GM10847 (cell line): ENCODE results near the gene GSTT2.
"Not testable (repeated sequence)": the region's sequence is repeated elsewhere in the genome, so short reads cannot be mapped to it uniquely, and the experiment has no call there.

Experiments
- POLR2A ChIP-seq: IDR thresholded peaks from 2 replicates; pipeline ENCODE4 v1.6.1; 2011; ENCODE audit not compliant: insufficient read length; ENCODE audit errors: extremely low read depth

Gene GSTT2

GRCh38 chr22:23979557-23980240, at the start of gene GSTT2:
TSS of gene GSTT2 (plus strand) at chr22:23980134.
- TF ChIP-seq POLR2A = not testable (repeated sequence)

DNA sequence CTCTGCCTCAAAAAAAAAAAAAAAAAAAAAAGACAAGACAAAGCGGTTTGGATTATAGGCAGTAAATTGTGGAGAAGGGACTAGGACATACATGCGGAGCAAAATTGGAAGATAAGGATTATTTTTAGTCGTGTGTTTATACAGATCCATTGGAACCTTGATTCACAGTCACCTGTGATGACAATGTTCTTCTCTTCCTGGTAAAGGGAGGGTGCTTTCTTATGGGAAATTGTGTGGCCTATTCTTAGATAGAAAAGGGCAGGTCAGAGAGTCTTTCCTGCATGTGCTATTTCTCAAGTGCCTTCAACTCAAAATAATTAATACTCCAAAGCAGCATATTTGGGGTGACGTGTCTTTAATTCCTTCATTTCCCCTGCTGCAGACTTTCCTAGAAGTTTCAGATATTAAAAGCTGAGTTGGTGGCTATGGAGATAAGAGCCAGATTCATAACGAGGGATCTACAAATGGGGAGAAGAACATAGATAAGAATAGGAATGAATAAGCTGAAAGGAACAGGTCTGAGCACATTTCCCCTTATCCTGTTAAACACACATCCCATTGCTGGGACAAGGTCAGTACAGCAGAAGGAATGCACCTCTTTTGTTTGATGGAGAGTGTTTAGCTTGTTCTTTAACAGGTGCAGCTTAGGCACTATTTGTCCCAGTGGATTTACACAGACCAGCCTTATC, 41.5 kb upstream of the GSTT2 start:
- TF ChIP-seq POLR2A = no peak

DNA sequence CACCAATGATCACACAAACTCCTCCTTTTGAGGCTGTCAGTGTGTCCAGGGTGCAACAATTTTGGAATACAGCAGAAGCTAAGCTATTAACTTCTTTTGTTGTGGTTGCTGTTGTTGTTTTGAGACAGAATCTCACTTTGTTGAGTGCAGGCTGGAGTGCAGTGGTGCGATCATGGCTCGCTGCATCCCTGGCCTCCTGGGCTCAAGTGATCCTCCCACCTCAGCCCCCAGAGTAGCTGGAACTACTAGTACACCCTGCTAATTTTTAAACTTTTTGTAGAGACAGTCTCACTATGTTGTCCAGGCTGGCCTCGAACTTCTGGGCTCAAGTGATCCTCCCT, 40.9 kb upstream of the GSTT2 start:
- no peak for TF ChIP-seq POLR2A

DNA sequence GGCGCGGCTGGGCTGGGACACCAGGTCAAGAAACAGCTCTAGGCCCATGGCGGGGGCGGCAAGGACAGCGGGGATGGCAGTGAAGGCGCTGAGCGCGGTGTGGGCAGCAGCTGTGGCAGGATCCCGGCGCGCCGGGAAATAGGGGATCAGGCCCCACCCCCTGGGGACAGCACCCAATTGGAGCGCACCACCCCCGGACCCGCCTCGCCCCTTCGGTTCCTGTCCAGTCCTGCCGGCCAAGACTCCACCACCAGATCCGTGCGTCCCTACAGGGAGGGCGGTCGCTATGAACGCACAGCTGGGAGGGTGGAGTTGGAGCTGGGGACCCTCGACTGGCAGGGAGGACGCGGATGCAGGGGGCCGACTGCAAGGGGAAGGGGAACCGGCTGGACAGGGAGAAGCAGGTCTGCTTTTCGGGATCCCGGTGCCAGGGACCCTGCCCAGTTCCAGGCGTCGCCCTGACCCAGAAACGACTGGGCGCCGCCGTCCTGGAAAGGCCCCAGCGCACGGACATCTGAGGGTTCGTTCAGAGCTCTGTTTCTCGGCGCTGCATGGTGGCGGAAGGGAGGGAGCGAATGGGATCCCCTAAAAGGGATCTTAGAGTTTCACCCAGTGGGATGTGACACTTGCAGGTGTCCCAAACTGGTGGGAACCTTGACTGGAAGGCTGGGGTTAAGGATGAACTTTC, 18.7 kb upstream of the GSTT2 start, which contains the start of gene GSTT2B:
GSTT2B (minus strand) TSS at position 112 of the 688 bp plus-strand sequence; CDS start at position 48, 64 bp downstream.
- not testable (repeated sequence) for TF ChIP-seq POLR2A

- not testable (repeated sequence) for TF ChIP-seq POLR2A
Observed at GRCh38 chr22:23966568-23966967, 13.4 kb upstream of the GSTT2 start, which contains the start of gene DDTL. TSS of gene DDTL (plus strand) at chr22:23966888. CDS start at chr22:23966915, 27 bp downstream.

DNA sequence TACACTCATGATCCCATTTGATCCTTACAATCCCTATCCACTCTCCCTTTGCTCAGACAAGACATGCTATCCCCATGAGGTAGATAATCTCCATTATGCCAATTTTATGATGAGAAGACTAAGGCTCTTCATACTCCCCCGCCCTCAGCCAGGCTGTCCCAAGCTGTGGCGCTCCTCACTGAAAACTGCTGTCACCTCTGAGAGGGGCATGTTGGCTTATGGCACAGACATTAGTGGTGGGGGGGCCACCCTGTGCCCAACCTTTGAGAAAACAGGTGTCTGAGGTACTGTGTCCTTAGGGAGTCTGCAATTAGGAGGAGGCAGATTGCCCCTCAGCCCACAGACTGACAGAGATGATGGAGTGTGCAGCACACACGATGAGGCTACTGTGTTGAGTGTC, 10.9 kb upstream of the GSTT2 start:
- no peak for TF ChIP-seq POLR2A

GRCh38 chr22:23970201-23970641, 9.7 kb upstream of the GSTT2 start:
- TF ChIP-seq POLR2A = no peak

- TF ChIP-seq POLR2A = no peak
Observed at GRCh38 chr22:23970816-23971486, 9.0 kb upstream of the GSTT2 start.

DNA sequence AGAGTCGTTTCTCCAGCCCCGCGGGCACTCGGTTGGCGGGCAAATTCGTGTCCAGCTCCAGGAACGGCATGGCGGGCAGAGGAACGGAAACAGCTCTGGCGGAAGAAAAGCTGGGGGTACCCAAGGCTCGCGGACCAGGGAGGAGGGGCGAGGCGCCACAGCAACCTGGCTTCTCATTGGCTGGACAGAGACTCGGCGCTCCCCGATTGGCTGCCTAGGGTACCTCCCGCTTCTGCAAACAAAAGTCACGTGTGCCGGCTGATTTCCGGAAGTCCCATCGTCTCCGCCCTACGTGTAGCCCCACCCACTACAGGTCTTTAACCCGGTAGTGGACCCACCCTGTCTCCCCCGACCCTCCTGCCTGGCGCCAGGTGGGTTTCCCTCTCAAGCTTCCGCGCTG, 5.6 kb upstream of the GSTT2 start, which contains the start of gene DDT:
DDT (minus strand) TSS at position 97 of the 400 bp plus-strand sequence; CDS start at position 70, 27 bp downstream.
- TF ChIP-seq POLR2A = not testable (repeated sequence)

GRCh38 chr22:23984430-23984829, 4.5 kb downstream of the GSTT2 start:
- no peak for TF ChIP-seq POLR2A

- TF ChIP-seq POLR2A = no peak
Observed at GRCh38 chr22:23997092-23997491, 17.2 kb downstream of the GSTT2 start.

DNA sequence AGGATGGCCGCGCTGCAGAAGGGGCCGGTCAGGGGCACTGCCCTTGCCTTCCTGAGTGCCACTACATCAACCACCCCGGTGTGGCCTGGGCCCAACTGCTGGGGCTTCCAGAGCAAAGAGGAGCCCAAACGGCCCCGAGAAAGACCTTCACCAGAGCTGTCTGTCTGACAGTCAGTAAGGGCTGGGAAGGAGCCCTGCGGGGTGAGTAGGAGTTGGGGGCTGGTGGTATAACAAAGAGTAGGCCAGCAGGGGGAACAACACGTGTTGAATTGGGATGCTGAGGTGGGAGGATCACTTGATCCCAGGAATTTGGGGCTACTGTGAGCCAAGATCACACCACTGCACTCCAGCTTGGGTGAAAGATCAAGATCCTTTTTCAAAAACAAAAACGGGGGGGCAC, 21.4 kb downstream of the GSTT2 start:
- no peak for TF ChIP-seq POLR2A

DNA sequence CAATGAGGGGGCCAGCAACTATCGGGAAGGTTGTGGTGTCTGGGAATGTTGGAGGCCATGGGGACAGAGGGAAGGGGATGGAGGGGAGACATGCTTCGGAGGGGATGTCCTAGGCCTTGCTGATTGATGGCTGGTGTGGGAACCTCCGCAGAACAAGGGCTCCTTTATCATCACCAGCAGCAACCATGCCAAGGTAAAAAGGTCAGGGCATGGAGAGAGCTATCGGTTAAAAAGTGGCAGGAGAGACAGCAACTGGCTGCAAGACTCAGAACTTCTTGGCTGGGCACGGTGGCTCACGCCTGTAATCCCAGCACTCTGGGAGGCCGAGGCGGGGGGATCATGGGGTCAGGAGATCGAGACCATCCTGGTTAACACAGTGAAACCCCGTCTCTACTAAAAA, 22.3 kb downstream of the GSTT2 start:
- no peak for TF ChIP-seq POLR2A

GRCh38 chr22:24002851-24003250, 22.9 kb downstream of the GSTT2 start:
- no peak for TF ChIP-seq POLR2A

- TF ChIP-seq POLR2A = no peak
Observed at GRCh38 chr22:24003887-24004286, 24.0 kb downstream of the GSTT2 start.

DNA sequence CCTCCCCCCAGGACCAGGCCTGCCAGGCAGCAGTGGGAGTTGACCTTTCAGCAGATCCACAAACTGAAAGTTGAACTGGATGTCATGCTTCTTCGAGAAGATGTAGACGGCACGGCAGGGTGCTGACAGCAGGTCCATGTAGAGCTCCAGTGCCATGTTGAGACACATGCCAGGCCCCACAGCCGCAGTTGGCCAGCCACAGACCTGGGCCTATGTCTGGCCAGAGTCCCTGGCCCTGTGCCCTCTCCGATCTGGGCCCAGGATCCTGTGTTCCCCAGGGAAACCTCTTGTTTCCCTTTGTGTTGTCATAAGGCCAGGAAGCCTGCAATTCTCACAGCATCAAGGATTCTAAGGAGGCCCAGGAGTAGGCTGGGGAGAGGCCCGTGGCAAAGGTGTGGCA, 25.3 kb downstream of the GSTT2 start, which contains the start of gene GSTT4:
GSTT4 (minus strand) TSS at position 253 of the 400 bp plus-strand sequence; CDS start at position 156, 97 bp downstream.
- TF ChIP-seq POLR2A = no peak
